ENCODE results near the gene BICC1.

Gene BICC1

GRCh38 chr10:58512491-58513187, at the start of gene BICC1:
Gene BICC1, plus strand, starts transcription at chr10:58512872. Its CDS starts 272 bp downstream, at chr10:58513144.
- DNase-seq (ENCODE audit: low read depth): peak; percentile 67

GRCh38 chr10:58464956-58465355, 47.7 kb upstream of the BICC1 start:
- DNase-seq (ENCODE audit: low read depth): no peak

- DNase-seq (ENCODE audit: low read depth): no peak
These were observed 47.0 kb upstream of the BICC1 start for GRCh38 chr10:58465629-58466028.

- no peak for DNase-seq (ENCODE audit: low read depth)
These were observed 44.6 kb upstream of the BICC1 start for GRCh38 chr10:58467931-58468635.

DNA sequence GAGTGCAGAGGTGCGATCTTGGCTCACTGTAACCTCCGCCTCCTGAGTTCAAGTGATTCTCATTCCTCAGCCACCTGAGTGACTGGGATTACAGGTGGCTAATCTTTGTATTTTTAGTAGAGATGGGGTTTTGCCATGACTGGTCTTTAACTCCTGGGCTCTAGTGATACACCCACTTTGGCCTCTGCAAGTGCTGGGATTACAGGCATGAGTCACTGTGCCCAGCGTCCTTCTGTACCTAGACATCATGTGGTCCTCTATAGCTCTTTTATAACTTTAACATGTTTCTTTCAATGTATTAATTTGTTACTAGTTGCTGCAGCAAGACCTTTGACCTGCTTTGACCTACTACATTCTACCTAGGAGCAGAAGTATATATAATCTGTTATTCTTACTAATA, 38.7 kb upstream of the BICC1 start:
- DNase-seq (ENCODE audit: low read depth): peak; percentile 50

DNA sequence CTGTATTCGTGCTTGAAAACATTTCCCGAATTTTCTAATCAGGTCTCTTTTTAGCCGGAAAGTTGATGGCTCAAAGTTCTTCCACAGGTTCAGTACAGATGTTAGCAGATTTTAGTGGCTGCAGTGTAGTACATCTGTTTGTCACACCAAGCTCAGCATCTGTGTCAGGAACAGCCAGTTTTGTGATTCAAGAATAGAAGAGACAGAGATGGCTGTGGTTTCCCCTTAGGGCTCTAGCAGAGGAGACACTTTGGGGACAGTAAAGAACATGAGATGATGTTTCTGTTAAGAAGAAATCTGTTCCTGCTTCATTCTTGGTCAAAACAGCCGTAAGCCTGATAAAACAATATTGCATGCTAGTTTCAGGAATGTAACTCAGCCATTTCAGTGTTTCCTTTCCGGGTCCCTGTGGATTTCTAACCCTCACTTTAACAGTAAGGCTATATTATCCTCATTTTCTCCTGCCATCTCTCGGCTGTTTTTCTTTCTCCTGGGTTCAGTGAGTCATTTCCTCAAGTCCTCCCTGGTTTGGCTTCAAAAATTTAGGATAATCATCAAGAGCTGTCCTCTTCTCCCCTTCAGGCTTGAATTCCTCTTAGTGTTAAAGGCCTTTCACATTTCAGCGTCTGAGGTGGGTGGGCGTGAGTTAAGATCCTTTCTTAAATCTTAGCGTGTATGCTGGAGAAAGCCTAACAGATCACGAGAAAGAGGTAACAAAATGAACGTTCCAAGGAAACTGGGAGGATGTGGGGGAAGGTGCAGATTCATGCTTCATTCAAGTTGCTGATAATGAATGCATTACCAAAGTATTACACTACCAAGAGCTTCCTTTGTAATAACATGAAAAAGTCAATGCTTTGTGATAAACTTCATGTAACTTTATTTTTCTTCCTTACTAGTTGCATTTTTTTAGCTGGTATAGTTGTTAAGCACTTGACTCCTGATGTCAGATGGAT, 37.1 kb upstream of the BICC1 start:
- DNase-seq (ENCODE audit: low read depth): peak; percentile 89

- DNase-seq (ENCODE audit: low read depth): peak; percentile 73
These were observed 35.5 kb upstream of the BICC1 start for GRCh38 chr10:58477122-58477521.

- peak; percentile 9 for DNase-seq (ENCODE audit: low read depth)
These were observed 34.8 kb upstream of the BICC1 start for GRCh38 chr10:58477902-58478301.

DNA sequence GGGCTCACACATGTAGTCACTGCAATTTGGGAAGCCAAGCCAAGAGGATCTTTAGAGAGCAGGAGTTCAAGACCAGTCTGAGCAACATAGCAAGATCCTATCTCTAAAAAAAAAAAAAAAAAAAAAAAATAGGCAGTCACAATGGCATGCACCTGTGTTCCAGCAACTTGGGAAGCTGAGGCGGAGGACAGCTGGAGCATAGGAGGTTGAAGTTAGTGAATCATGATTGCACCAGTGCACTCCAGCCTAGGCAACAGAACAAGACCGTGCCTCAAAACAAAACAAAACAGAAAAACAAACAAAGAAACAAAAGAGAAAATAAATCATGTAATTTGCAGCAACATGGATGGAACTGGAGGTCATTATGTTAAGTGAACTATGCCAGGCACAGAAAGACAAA, 33.6 kb upstream of the BICC1 start:
- DNase-seq (ENCODE audit: low read depth): no peak

- no peak for DNase-seq (ENCODE audit: low read depth)
These were observed 32.4 kb upstream of the BICC1 start for GRCh38 chr10:58480321-58480720.

- DNase-seq (ENCODE audit: low read depth): no peak
These were observed 31.0 kb upstream of the BICC1 start for GRCh38 chr10:58481569-58482109.

DNA sequence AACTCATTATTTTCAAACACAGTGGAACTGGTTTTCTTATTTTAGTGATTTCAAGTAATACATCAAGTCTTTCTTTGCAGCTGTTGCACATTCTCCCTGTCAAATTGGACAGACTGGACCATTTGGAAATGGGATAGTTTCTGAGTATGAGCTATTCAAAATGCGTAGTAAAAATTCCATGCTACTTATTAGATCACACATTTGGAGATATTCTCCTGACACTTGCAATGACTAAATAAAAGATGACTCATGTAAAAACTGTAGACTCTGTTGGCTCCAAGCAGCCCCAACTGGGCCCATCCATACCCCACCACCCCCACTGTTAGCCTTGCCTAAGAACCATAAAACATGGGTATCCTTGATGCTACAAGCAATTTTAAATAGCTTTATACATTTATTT, 25.9 kb upstream of the BICC1 start:
- peak; percentile 70 for DNase-seq (ENCODE audit: low read depth)

DNA sequence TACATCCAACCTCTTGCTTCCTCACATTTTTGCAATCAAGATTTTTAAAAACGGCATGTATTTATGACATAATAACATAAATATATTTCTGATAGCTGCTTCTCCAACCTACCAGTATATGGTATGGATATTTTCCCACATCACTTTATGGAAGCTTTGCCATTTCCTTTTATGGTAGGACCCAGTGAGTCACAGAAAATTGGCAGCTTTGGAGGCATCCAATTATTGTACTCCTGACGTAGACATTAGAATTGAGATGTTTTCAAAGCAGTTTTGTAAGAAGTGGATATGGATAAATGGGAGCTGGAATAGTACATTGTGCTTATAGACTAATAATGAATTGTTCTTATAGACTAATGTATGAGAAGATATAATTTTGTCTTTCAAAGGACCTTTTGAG, 23.8 kb upstream of the BICC1 start:
- DNase-seq (ENCODE audit: low read depth): peak; percentile 77

GRCh38 chr10:58502956-58503355, 9.7 kb upstream of the BICC1 start:
- DNase-seq (ENCODE audit: low read depth): no peak

- DNase-seq (ENCODE audit: low read depth): peak; percentile 80
These were observed 4.4 kb upstream of the BICC1 start for GRCh38 chr10:58508316-58508715.

- peak; percentile 45 for DNase-seq (ENCODE audit: low read depth)
These were observed 744 bp upstream of the BICC1 start for GRCh38 chr10:58511765-58512490.

DNA sequence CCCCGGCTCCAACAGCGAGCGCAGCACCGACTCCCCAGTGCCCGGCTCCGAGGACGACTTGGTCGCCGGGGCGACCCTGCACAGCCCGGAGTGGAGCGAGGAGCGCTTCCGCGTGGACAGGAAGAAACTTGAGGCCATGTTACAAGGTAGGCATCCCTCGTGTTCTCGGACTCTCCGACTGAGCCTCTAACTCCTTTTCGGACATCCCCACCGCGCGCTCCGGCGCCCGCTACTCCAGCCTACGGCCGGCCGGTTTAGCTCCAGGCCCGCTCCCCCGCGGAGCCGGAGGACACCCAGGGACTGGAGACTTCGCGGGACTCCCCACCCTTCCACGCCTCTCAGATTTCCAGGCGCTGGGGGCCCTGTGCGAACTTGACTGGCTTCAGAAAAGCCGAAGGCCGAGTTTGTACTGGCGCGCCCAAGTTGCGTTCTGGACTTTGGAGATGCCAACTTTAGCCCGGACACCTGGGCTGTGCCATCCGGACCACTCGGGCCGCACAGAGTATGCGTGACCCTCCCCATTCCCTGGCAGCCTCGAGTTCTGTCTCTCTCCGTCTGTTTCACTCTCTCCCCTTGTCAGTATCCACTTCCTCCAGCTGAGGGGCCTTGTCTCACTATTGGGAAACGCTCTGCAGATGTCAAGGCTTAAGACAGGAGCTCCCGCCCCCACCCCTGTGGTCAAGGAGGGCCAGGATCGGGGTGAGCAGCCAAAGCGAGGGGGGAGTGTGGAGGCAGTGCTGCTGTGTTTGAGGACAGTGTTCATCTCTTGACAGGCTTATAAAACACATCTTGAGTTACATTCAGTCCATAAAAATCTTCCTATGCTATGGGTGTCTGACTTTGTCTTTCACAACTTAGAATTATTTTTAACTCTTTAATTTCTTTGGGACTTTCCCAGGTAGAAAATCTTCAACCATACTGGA, 777 bp downstream of the BICC1 start:
- peak; percentile 84 for DNase-seq (ENCODE audit: low read depth)

DNA sequence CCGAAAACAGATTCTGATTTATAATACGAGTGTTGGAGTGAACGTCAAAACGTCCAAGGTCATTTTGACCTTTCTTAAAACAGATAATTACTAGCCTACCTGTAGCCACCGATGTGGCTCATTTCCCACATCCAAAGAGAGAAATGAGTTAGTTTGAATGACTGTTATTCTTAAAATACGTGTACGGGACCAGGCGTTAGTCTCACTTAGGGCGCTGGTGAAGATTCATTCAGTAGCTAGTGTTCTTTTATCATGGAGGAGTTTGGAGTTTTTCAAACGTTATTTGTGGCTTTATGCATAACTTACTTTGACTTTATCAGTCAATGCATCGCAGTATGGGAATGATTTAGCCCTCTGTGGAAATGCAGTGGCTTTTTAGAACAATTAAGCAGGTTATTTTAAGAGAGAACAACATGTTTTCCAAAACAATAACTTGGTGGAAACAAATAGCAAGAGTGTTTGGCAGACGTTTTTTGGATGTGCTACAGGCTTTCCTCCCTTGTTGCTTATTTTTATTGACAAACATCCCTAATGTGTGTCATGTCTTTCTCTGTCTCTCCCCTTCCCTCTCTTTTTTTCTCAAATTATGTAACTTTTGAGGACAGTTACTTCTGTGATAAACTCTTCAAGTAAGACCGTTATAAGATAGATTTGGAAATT, 1.6 kb downstream of the BICC1 start:
- DNase-seq (ENCODE audit: low read depth): peak; percentile 35

GRCh38 chr10:58515291-58515941, 2.7 kb downstream of the BICC1 start:
- no peak for DNase-seq (ENCODE audit: low read depth)
